H9 (cell line): Measurements from ENCODE around the gene CD163L1. TPM values are rescaled to one million over a fixed set of nuclear protein-coding genes. Genes with fewer than 3 reads are reported as not detected.

Experiments
- DNase-seq: peaks from one replicate; pipeline ENCODE4 v3.0.0-alpha.2; 2017
- H2AFZ ChIP-seq: one replicate; pipeline ENCODE4 v1.6.1; 2013; ENCODE audit warnings: mild to moderate bottlenecking, low read length, control low read depth, moderate library complexity
- H2AK5ac ChIP-seq: 2 replicates; pipeline ENCODE4 v1.6.1; 2013; ENCODE audit warnings: low read length, control low read depth, mixed read lengths; ENCODE audit not compliant: insufficient read length
- H2BK120ac ChIP-seq: one replicate; pipeline ENCODE4 v1.6.1; 2013; ENCODE audit warnings: low read depth, mild to moderate bottlenecking, low read length, control low read depth, inconsistent platforms; ENCODE audit not compliant: poor library complexity, severe bottlenecking
- H2BK12ac ChIP-seq: 2 replicates; pipeline ENCODE4 v1.6.1; 2013; ENCODE audit warnings: low read length, control low read depth, mixed read lengths, low read depth; ENCODE audit not compliant: insufficient read length
- H2BK15ac ChIP-seq: 2 replicates; pipeline ENCODE4 v1.6.1; 2013; ENCODE audit warnings: low read depth, low read length, control low read depth
- H2BK20ac ChIP-seq: one replicate; pipeline ENCODE4 v1.6.1; 2013; ENCODE audit warnings: low read depth, mild to moderate bottlenecking, low read length, control low read depth, inconsistent platforms; ENCODE audit not compliant: poor library complexity, severe bottlenecking
- H2BK5ac ChIP-seq: 2 replicates; pipeline ENCODE4 v1.6.1; 2013; ENCODE audit warnings: low read length, control low read depth, mixed read lengths; ENCODE audit not compliant: insufficient read length
- H3K14ac ChIP-seq: 2 replicates; pipeline ENCODE4 v1.6.1; 2013; ENCODE audit warnings: low read length, control low read depth; ENCODE audit not compliant: insufficient read depth
- H3K18ac ChIP-seq: 2 replicates; pipeline ENCODE4 v1.6.1; 2013; ENCODE audit warnings: low read depth, mild to moderate bottlenecking, mixed read lengths, low read length, control low read depth; ENCODE audit not compliant: insufficient read length
- H3K23ac ChIP-seq: 2 replicates; pipeline ENCODE4 v1.6.1; 2013; ENCODE audit warnings: low read length, control low read depth, mixed read lengths, low read depth; ENCODE audit not compliant: insufficient read length
- H3K23me2 ChIP-seq: 2 replicates; pipeline ENCODE4 v1.6.1; 2013; ENCODE audit warnings: low read depth, mild to moderate bottlenecking, mixed read lengths, low read length, control low read depth; ENCODE audit not compliant: insufficient read length, poor library complexity, severe bottlenecking
- H3K27ac ChIP-seq: 2 replicates; pipeline ENCODE4 v1.5.1; 2013; ENCODE audit warnings: low read length, control low read depth, mixed read lengths, low read depth; ENCODE audit not compliant: insufficient read length
- H3K27me3 ChIP-seq: 2 replicates; pipeline ENCODE4 v1.6.1; 2013; ENCODE audit warnings: low read length, control low read depth, inconsistent platforms; ENCODE audit not compliant: insufficient read depth
- H3K4ac ChIP-seq: 2 replicates; pipeline ENCODE4 v1.6.1; 2013; ENCODE audit warnings: low read depth, mild to moderate bottlenecking, control low read depth, inconsistent platforms, low read length, moderate library complexity
- H3K4me1 ChIP-seq: 2 replicates; pipeline ENCODE4 v1.6.1; 2013; ENCODE audit warnings: low read length, control low read depth, inconsistent platforms; ENCODE audit not compliant: insufficient read depth
- H3K4me2 ChIP-seq: 2 replicates; pipeline ENCODE4 v1.6.1; 2013; ENCODE audit warnings: low read length, control low read depth, mixed read lengths; ENCODE audit not compliant: insufficient read length, insufficient read depth
- H3K56ac ChIP-seq: 2 replicates; pipeline ENCODE4 v1.6.1; 2013; ENCODE audit warnings: low read depth, mild to moderate bottlenecking, mixed read lengths, low read length, control low read depth; ENCODE audit not compliant: insufficient read length
- H3K79me1 ChIP-seq: 2 replicates; pipeline ENCODE4 v1.6.1; 2013; ENCODE audit warnings: low read depth, mild to moderate bottlenecking, moderate library complexity, low read length, control low read depth, inconsistent platforms; ENCODE audit not compliant: insufficient read depth, poor library complexity, severe bottlenecking
- H3K79me2 ChIP-seq: 2 replicates; pipeline ENCODE4 v1.6.1; 2013; ENCODE audit warnings: low read length, control low read depth, inconsistent platforms; ENCODE audit not compliant: insufficient read depth
- H3K9ac ChIP-seq: 2 replicates; pipeline ENCODE4 v1.6.1; 2013; ENCODE audit warnings: low read length, control low read depth, mixed read lengths; ENCODE audit not compliant: insufficient read length; ENCODE audit errors: extremely low read depth
- H3K9me3 ChIP-seq: one replicate; pipeline ENCODE4 v1.6.1; 2013; ENCODE audit warnings: low read depth, low read length, inconsistent platforms; ENCODE audit not compliant: control insufficient read depth
- H3T11ph ChIP-seq: one replicate; pipeline ENCODE4 v1.6.1; 2013; ENCODE audit warnings: mild to moderate bottlenecking, low read length, control low read depth, inconsistent platforms
- H4K20me1 ChIP-seq: one replicate; pipeline ENCODE4 v1.6.1; 2013; ENCODE audit not compliant: control insufficient read depth, insufficient read length, insufficient read depth
- H4K5ac ChIP-seq: 2 replicates; pipeline ENCODE4 v1.6.1; 2013; ENCODE audit warnings: low read depth, mild to moderate bottlenecking, mixed read lengths, low read length, control low read depth; ENCODE audit not compliant: insufficient read length
- H4K8ac ChIP-seq: replicated peaks from 2 replicates; pipeline ENCODE4 v1.6.1; 2013; ENCODE audit warnings: low read length, control low read depth, mixed read lengths, low read depth; ENCODE audit not compliant: insufficient read length
- H4K91ac ChIP-seq: 2 replicates; pipeline ENCODE4 v1.6.1; 2013; ENCODE audit warnings: low read depth, mild to moderate bottlenecking, moderate library complexity, mixed read lengths, low read length, control low read depth; ENCODE audit not compliant: insufficient read length
- H3K27ac Mint-ChIP-seq, 3 experiments: 2 replicates in 2 of 3; 3 replicates in 1 of 3; pipeline ENCODE4 v1.8.0; 2020 to 2021; ENCODE audit warnings: mixed read lengths in 3 of 3, mild to moderate bottlenecking in 1 of 3, moderate library complexity in 1 of 3
- H3K27me3 Mint-ChIP-seq: 2 replicates; pipeline ENCODE4 v1.8.0; 2021; ENCODE audit warnings: low read depth, mild to moderate bottlenecking, moderate library complexity, mixed read lengths
- H3K36me3 Mint-ChIP-seq, 3 experiments: 2 replicates in 2 of 3; 3 replicates in 1 of 3; pipeline ENCODE4 v1.8.0; 2020 to 2021; ENCODE audit warnings: low read depth in 3 of 3, mixed read lengths in 3 of 3; ENCODE audit not compliant: insufficient read depth in 1 of 3
- H3K4me1 Mint-ChIP-seq, 2 experiments: 2 replicates each; pipeline ENCODE4 v1.8.0; 2020; ENCODE audit warnings: mixed read lengths in 2 of 2
- H3K4me3 Mint-ChIP-seq, 2 experiments: 2 replicates in 1 of 2; 3 replicates in 1 of 2; pipeline ENCODE4 v1.8.0; 2020 to 2021; ENCODE audit warnings: mild to moderate bottlenecking in 2 of 2, mixed read lengths in 2 of 2, moderate library complexity in 1 of 2
- H3K9me3 Mint-ChIP-seq, 2 experiments: 2 replicates in 1 of 2; 3 replicates in 1 of 2; pipeline ENCODE4 v1.8.0; 2020; ENCODE audit warnings: mild to moderate bottlenecking in 2 of 2, mixed read lengths in 2 of 2, moderate library complexity in 1 of 2
- WGBS: extraction: QIAGEN DNeasy Blood & Tissue Kit; methylation state at CpG from one replicate; pipeline ENCODE4 v1.1.7; 2013; ENCODE audit warnings: missing lambda C conversion rate, low lambda C conversion rate, mixed read lengths; ENCODE audit not compliant: insufficient read length; ENCODE audit errors: extremely low coverage; 5-methylcytosine and 5-hydroxymethylcytosine counted together
- total RNA-seq: library from RNA; stranded (reverse); gene quantifications from 2 replicates; pipeline ENCODE4 v1.2.1, GENCODE V29; 2021
- TF ChIP-seq, protein P1 (sequence below): fragments of 200-600 bp; sonication (generic); conservative IDR thresholded peaks from 3 replicates; pipeline ENCODE4 v1.8.0; 2021; ENCODE audit warnings: antibody characterized with exemption, mild to moderate bottlenecking

CD163L1 gene
- total RNA-seq, 1 experiment from 2014 or later = 0.39 TPM

DNA sequence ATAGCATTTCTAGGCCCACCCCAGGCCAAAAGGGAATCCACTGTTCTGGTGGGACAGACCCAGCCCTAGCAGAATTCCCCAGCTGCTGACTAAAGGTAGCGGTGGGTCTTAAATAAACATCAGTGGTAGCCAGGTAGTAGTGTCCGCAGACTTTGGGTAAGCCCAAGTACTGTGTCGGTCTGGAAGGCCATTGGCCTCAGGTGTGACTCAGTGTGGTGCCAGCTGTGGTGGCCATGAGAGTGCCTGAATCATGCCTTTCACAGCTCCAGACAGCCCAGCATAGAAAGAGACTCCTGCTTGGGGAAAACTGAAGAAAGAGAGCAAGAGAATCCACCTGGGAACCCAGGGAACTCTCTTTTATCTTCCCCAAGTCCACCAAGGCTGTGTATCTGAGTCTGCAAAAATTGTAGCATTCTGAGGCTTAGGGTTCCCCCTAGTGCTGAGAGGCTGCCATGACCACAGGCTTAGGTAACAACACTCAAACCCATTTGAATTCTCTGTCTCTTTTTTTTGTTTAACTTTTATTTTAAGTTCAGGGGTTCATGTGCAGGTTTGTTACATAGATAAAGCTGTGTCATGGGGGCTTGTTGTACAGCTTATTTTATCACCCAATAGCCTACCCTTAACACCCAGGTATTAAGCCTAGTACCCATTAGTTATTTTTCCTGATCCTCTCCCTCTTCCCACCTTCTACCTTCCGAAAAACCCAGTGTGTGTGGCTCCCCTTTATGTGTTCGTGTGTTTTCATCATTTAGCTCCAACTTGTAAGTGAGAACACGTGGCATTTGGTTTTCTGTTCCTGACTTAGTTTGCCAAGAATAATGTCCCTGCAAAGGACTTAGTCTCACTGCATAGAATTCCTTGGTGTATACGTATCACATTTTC lies 16.7 kb upstream of the CD163L1 start:
- H4K8ac ChIP-seq = no peak overlapping the region
- no peak overlapping the region for H3K14ac ChIP-seq
- Mint-ChIP-seq H3K27me3 (no peaks in the 10 kb centered on the region), H3K4me1 (peaks cover 7 to 11% of the 10 kb centered on the region in 2 experiments), H3K27ac (0 out of 7 replicates have a peak overlapping the region, but pooled peaks of 1 of the 3 experiments have one; percentile 87), H3K36me3 (no peaks in the 10 kb centered on the region), H3K4me3 (no peak overlapping the region), H3K9me3 (no peaks in the 10 kb centered on the region)
- H3K4me2 ChIP-seq = no peak overlapping the region
- H3K9ac ChIP-seq = no peak overlapping the region
- no peak overlapping the region for H3T11ph ChIP-seq
- no peak overlapping the region for H2AK5ac ChIP-seq
- no peak overlapping the region for H4K91ac ChIP-seq
- no peak overlapping the region for H2BK20ac ChIP-seq
- H2AFZ ChIP-seq = no peak overlapping the region
- H3K56ac ChIP-seq = no peak overlapping the region
- DNase-seq = peak; percentile 76
- no peak overlapping the region for H3K4ac ChIP-seq
- no peak overlapping the region for H4K5ac ChIP-seq
- H3K4me1 ChIP-seq = no peaks in the 10 kb centered on the region
- H3K27ac ChIP-seq = no peak overlapping the region
- no peaks in the 10 kb centered on the region for H3K9me3 ChIP-seq
- WGBS = no CpG with 5 or more reads among the region's 7 CpGs
- no peaks in the 10 kb centered on the region for H3K23me2 ChIP-seq
- TF ChIP-seq, protein P1, sequence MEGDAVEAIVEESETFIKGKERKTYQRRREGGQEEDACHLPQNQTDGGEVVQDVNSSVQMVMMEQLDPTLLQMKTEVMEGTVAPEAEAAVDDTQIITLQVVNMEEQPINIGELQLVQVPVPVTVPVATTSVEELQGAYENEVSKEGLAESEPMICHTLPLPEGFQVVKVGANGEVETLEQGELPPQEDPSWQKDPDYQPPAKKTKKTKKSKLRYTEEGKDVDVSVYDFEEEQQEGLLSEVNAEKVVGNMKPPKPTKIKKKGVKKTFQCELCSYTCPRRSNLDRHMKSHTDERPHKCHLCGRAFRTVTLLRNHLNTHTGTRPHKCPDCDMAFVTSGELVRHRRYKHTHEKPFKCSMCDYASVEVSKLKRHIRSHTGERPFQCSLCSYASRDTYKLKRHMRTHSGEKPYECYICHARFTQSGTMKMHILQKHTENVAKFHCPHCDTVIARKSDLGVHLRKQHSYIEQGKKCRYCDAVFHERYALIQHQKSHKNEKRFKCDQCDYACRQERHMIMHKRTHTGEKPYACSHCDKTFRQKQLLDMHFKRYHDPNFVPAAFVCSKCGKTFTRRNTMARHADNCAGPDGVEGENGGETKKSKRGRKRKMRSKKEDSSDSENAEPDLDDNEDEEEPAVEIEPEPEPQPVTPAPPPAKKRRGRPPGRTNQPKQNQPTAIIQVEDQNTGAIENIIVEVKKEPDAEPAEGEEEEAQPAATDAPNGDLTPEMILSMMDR = peak; percentile 97
- no peaks in the 10 kb centered on the region for H3K79me2 ChIP-seq
- no peak overlapping the region for H2BK15ac ChIP-seq
- no peak overlapping the region for H3K23ac ChIP-seq
- H4K20me1 ChIP-seq = no peaks in the 10 kb centered on the region
- no peak overlapping the region for H3K18ac ChIP-seq
- H2BK5ac ChIP-seq = no peak overlapping the region
- H2BK120ac ChIP-seq = no peak overlapping the region
- no peak overlapping the region for H2BK12ac ChIP-seq
- H3K27me3 ChIP-seq = no peaks in the 10 kb centered on the region
- H3K79me1 ChIP-seq = no peaks in the 10 kb centered on the region
